Liver (tissue), 9 donors: ENCODE data around the gene POU3F1. TPM values are rescaled to one million over a fixed set of nuclear protein-coding genes. Genes with fewer than 3 reads are reported as not detected.

ENCODE experiments used
- DNase-seq: peaks from one replicate; pipeline ENCODE4 v3.0.0-alpha.2; 2017; ENCODE audit warnings: low spot score
- H3K27ac ChIP-seq, 2 donors: one replicate each; pipeline ENCODE4 v1.7.0; 2013; ENCODE audit warnings: inconsistent platforms in 2 of 2, low read length in 2 of 2, control low read depth in 1 of 2, low read depth in 1 of 2, mild to moderate bottlenecking in 1 of 2
- H3K27me3 ChIP-seq, 4 donors: one replicate each; pipeline versions ENCODE4 v1.6.1 to v1.7.0; 2013; ENCODE audit warnings: low read length in 3 of 4, inconsistent platforms in 1 of 4, mild to moderate bottlenecking in 1 of 4, moderate library complexity in 1 of 4; ENCODE audit not compliant: control insufficient read depth in 4 of 4, insufficient read depth in 4 of 4
- H3K36me3 ChIP-seq, 4 donors: one replicate each; pipeline versions ENCODE4 v1.6.1 to v1.7.0; 2013; ENCODE audit warnings: low read length in 3 of 4, mild to moderate bottlenecking in 3 of 4, low read depth in 1 of 4, moderate library complexity in 1 of 4; ENCODE audit not compliant: control insufficient read depth in 4 of 4, insufficient read depth in 3 of 4
- H3K4me1 ChIP-seq, 4 donors: one replicate each; pipeline versions ENCODE4 v1.6.1 to v1.7.0; 2013; ENCODE audit warnings: low read length in 3 of 4, mild to moderate bottlenecking in 3 of 4, moderate library complexity in 1 of 4; ENCODE audit not compliant: control insufficient read depth in 4 of 4, insufficient read depth in 4 of 4
- H3K4me3 ChIP-seq, 3 donors: one replicate each; pipeline versions ENCODE4 v1.6.1 to v1.7.0; 2013; ENCODE audit warnings: low read length in 3 of 3, control low read depth in 1 of 3, low read depth in 1 of 3, mild to moderate bottlenecking in 1 of 3
- H3K9ac ChIP-seq, 2 donors: one replicate each; pipeline ENCODE4 v1.7.0; 2013; ENCODE audit warnings: low read length in 2 of 2, mild to moderate bottlenecking in 2 of 2, moderate library complexity in 2 of 2, control low read depth in 1 of 2, low read depth in 1 of 2
- H3K9me3 ChIP-seq, 4 donors: one replicate each; pipeline versions ENCODE4 v1.6.1 to v1.7.0; 2013; ENCODE audit warnings: low read length in 3 of 4; ENCODE audit not compliant: control insufficient read depth in 4 of 4
- ATF3 ChIP-seq: IDR thresholded peaks from 2 replicates; pipeline ENCODE4 v1.6.1; 2016; ENCODE audit warnings: antibody characterized with exemption
- CTCF ChIP-seq: fragments of 150-350 bp; IDR thresholded peaks from 2 replicates; pipeline ENCODE4 v1.5.1; 2017; ENCODE audit warnings: improper control_type of control experiment, low read depth, low read length; ENCODE audit not compliant: missing input control
- EGR1 ChIP-seq, 2 donors: IDR thresholded peaks; 2 replicates each; pipeline ENCODE4 v1.6.1; 2016 to 2018; ENCODE audit warnings: antibody characterized with exemption in 2 of 2, low read depth in 2 of 2
- FOXA1 ChIP-seq: IDR thresholded peaks from 2 replicates; pipeline ENCODE4 v1.6.1; 2016; ENCODE audit warnings: antibody characterized with exemption
- FOXA2 ChIP-seq: IDR thresholded peaks from 2 replicates; pipeline ENCODE4 v1.6.1; 2016; ENCODE audit warnings: antibody characterized with exemption
- GABPA ChIP-seq, 2 donors: IDR thresholded peaks in 1 of 2; conservative IDR thresholded peaks in 1 of 2; 2 replicates each; pipeline ENCODE4 v1.6.1; 2016; ENCODE audit warnings: antibody characterized with exemption in 2 of 2, mild to moderate bottlenecking in 1 of 2, moderate library complexity in 1 of 2
- HNF4A ChIP-seq, 2 donors: conservative IDR thresholded peaks; 2 replicates each; pipeline ENCODE4 v1.6.1; 2016; ENCODE audit warnings: antibody characterized with exemption in 2 of 2, mild to moderate bottlenecking in 2 of 2
- HNF4G ChIP-seq: IDR thresholded peaks from 2 replicates; pipeline ENCODE4 v1.6.1; 2016; ENCODE audit warnings: antibody characterized with exemption
- JUND ChIP-seq, 2 donors: IDR thresholded peaks; 2 replicates each; pipeline ENCODE4 v1.6.1; 2016; ENCODE audit warnings: antibody characterized with exemption in 2 of 2
- MAX ChIP-seq: IDR thresholded peaks from 2 replicates; pipeline ENCODE4 v1.6.1; 2016; ENCODE audit warnings: antibody characterized with exemption
- NR2F2 ChIP-seq: IDR thresholded peaks from 2 replicates; pipeline ENCODE4 v1.6.1; 2016; ENCODE audit warnings: antibody characterized with exemption
- RAD21 ChIP-seq, 2 donors: IDR thresholded peaks; 2 replicates each; pipeline ENCODE4 v1.6.1; 2016; ENCODE audit warnings: antibody characterized with exemption in 2 of 2, mild to moderate bottlenecking in 2 of 2
- REST ChIP-seq: IDR thresholded peaks from 2 replicates; pipeline ENCODE4 v1.6.1; 2016; ENCODE audit warnings: antibody characterized with exemption, mild to moderate bottlenecking
- RXRA ChIP-seq, 2 donors: IDR thresholded peaks; 2 replicates each; pipeline ENCODE4 v1.6.1; 2017 to 2018; ENCODE audit warnings: antibody characterized with exemption in 2 of 2, mild to moderate bottlenecking in 1 of 2
- SP1 ChIP-seq: IDR thresholded peaks from 2 replicates; pipeline ENCODE4 v1.6.1; 2018; ENCODE audit warnings: antibody characterized with exemption, mild to moderate bottlenecking
- TAF1 ChIP-seq: conservative IDR thresholded peaks from 2 replicates; pipeline ENCODE4 v1.6.1; 2016; ENCODE audit warnings: antibody characterized with exemption, mild to moderate bottlenecking
- YY1 ChIP-seq: IDR thresholded peaks from 2 replicates; pipeline ENCODE4 v1.6.1; 2016; ENCODE audit warnings: antibody characterized with exemption, mild to moderate bottlenecking
- ZBTB33 ChIP-seq: IDR thresholded peaks from 2 replicates; pipeline ENCODE4 v1.6.1; 2016; ENCODE audit warnings: antibody characterized with exemption
- WGBS: extraction: QIAGEN DNeasy Blood & Tissue Kit; methylation state at CpG from one replicate; pipeline ENCODE4 v1.1.7; 2013; 5-methylcytosine and 5-hydroxymethylcytosine counted together
- polyA plus RNA-seq, 2 donors: library from polyadenylated mRNA; stranded (reverse) in 1 of 2; unstranded in 1 of 2; fragments of 200-250 nt in 1 of 2; fragments of >200 nt in 1 of 2; fragmentation: Nextera tagmentation in 1 of 2; extraction: Ambion mirVana in 1 of 2; gene quantifications; one replicate each; pipeline versions ENCODE4 v1.2.1 to v1.2.3, GENCODE V29; 2013 to 2015
- total RNA-seq, 2 donors: library from RNA; depleted of rRNA; stranded (reverse); fragments of >200 nt; gene quantifications; one replicate each; pipeline ENCODE4 v1.2.3, GENCODE V29; 2014
- donor health status: healthy.
- donor health status: healthy.
- donor health status: healthy.
- donor health status: healthy.
- donor health status: healthy.

Gene POU3F1
- total and polyA plus RNA-seq, 4 donors, result not detected

- TF ChIP-seq NR2F2 (peak; percentile 14), TAF1 (no peak)
- no peaks in the 10 kb centered on the region for H3K27me3 ChIP-seq
- 71% methylated on average over 12 of the region's 12 CpGs for WGBS
- no peak for DNase-seq
- peaks cover 6 to 42% (median 40%) of the 10 kb centered on the region in 4 donors for H3K4me1 ChIP-seq
- no peaks in the 10 kb centered on the region for H3K9me3 ChIP-seq
- H3K36me3 ChIP-seq, result no peaks in the 10 kb centered on the region
- no peak overlapping the region for H3K9ac ChIP-seq
- H3K4me3 ChIP-seq, result no peak overlapping the region
- no peak overlapping the region for H3K27ac ChIP-seq
Observed at GRCh38 chr1:38085666-38086330, 39.2 kb upstream of the POU3F1 start.

- Histone ChIP-seq H3K36me3 (no peaks in the 10 kb centered on the region), H3K4me3 (no peak overlapping the region), H3K9me3 (no peaks in the 10 kb centered on the region), H3K27ac (peak overlapping the region; percentile 48 to 55), H3K27me3 (no peaks in the 10 kb centered on the region), H3K4me1 (peaks cover 6 to 42% (median 40%) of the 10 kb centered on the region in 4 donors), H3K9ac (no peak overlapping the region)
- TF ChIP-seq EGR1 (IDR thresholded peaks at IDR 0.05; ENCODE audit: low read depth in 2 of 2) (no peak), SP1 (peak; percentile 51), YY1 (peak; percentile 41), FOXA2 (peak; percentile 43), MAX (no peak), GABPA (IDR thresholded peaks at IDR 0.05 in 1 of 2, conservative IDR thresholded peaks at IDR 0.05 in 1 of 2) (peak in 1 of 2 donors; percentile 20), TAF1 (no peak), HNF4A (conservative IDR thresholded peaks at IDR 0.05) (peak; percentile 37 to 66), NR2F2 (no peak), RXRA (IDR thresholded peaks at IDR 0.05) (peak in 1 of 2 donors; percentile 57), ZBTB33 (no peak), REST (peak; percentile 58), CTCF (no peak), ATF3 (no peak), JUND (IDR thresholded peaks at IDR 0.05) (no peak), RAD21 (IDR thresholded peaks at IDR 0.05) (peak; percentile 44 to 50), HNF4G (no peak), FOXA1 (no peak)
- no peak for DNase-seq
- 27% methylated on average over 1 of the region's 1 CpG for WGBS
Observed at GRCh38 chr1:38084700-38085099, 38.1 kb upstream of the POU3F1 start.
